Ishikawa (cell line): Measurements from ENCODE around the gene GABRA5.

Experiments used
- CEBPB ChIP-seq: IDR thresholded peaks from 2 replicates; pipeline ENCODE4 v1.6.1; 2012
- RAD21 ChIP-seq: IDR thresholded peaks from 2 replicates; pipeline ENCODE4 v1.6.1; 2012; ENCODE audit warnings: low read depth
- TAF1 ChIP-seq: IDR thresholded peaks from 2 replicates; pipeline ENCODE4 v1.6.1; 2012; ENCODE audit warnings: low read depth, mild to moderate bottlenecking
- YY1 ChIP-seq: IDR thresholded peaks from 2 replicates; pipeline ENCODE4 v1.6.1; 2012; ENCODE audit warnings: low read depth

- TF ChIP-seq YY1 (no peak), TAF1 (no peak), CEBPB (no peak), RAD21 (no peak)
These were observed 12.4 kb upstream of the GABRA5 start for GRCh38 chr15:26854435-26854834.
